Sigmoid colon (tissue), 7 donors: ENCODE results near the gene SPOCK1. TPM values are rescaled to one million over a fixed set of nuclear protein-coding genes. Genes with fewer than 3 reads are reported as not detected.
"Not testable (repeated sequence)": the region's sequence is repeated elsewhere in the genome, so short reads cannot be mapped to it uniquely, and the experiment has no call there.

ENCODE experiments used
- DNase-seq: peaks from one replicate; pipeline ENCODE4 v3.0.0-alpha.2; 2019
- H3K27ac ChIP-seq, 4 donors: fragments of 200-600 bp; sonication (generic); one replicate each; pipeline ENCODE4 v1.5.1; 2016 to 2019; ENCODE audit warnings: mild to moderate bottlenecking in 1 of 4
- H3K27me3 ChIP-seq, 3 donors: fragments of 200-600 bp; sonication (generic); one replicate each; pipeline ENCODE4 v1.5.1; 2019; ENCODE audit warnings: mild to moderate bottlenecking in 1 of 3
- H3K36me3 ChIP-seq, 4 donors: fragments of 200-600 bp; sonication (generic); one replicate each; pipeline ENCODE4 v1.5.1; 2016 to 2019
- H3K4me1 ChIP-seq, 4 donors: fragments of 200-600 bp; sonication (generic); one replicate each; pipeline ENCODE4 v1.5.1; 2017 to 2019
- H3K4me3 ChIP-seq, 4 donors: fragments of 200-600 bp; sonication (generic); one replicate each; pipeline ENCODE4 v1.5.1; 2017 to 2019; ENCODE audit warnings: mild to moderate bottlenecking in 2 of 4, moderate library complexity in 1 of 4
- H3K9me3 ChIP-seq, 4 donors: fragments of 200-600 bp in 3 of 4; sonication (generic) in 3 of 4; one replicate each; pipeline versions ENCODE4 v1.5.1 to v1.6.1; 2013 to 2019
- EP300 ChIP-seq, 4 donors: sonication (generic); formaldehyde crosslinking; IDR thresholded peaks; one replicate each; pipeline ENCODE4 v1.6.1; 2017; ENCODE audit warnings: antibody characterized with exemption in 4 of 4
- POLR2A ChIP-seq, 2 donors: fragments of 450-650 bp; IDR thresholded peaks; one replicate each; pipeline ENCODE4 v1.6.1; 2016; ENCODE audit warnings: antibody characterized with exemption in 2 of 2, mild to moderate bottlenecking in 2 of 2, moderate library complexity in 2 of 2
- POLR2AphosphoS5 ChIP-seq, 4 donors: sonication (generic); formaldehyde crosslinking; IDR thresholded peaks; one replicate each; pipeline ENCODE4 v1.6.1; 2017; ENCODE audit warnings: antibody characterized with exemption in 4 of 4
- WGBS, 2 donors: extraction: QIAGEN DNeasy Blood & Tissue Kit; methylation state at CpG; one replicate each; pipeline ENCODE4 v1.1.7; 2013; 5-methylcytosine and 5-hydroxymethylcytosine counted together
- intact Hi-C: fragments of 100-400 bp; cut with DNase I; formaldehyde crosslinking; loops from one replicate; pipeline ENCODE4 v1.15.1; 2023
- polyA plus RNA-seq, 3 donors: library from polyadenylated mRNA; stranded (reverse); fragments of 200-250 nt; gene quantifications; one replicate each; pipeline ENCODE4 v1.2.3, GENCODE V29; 2013
- total RNA-seq, 4 donors: library from RNA; depleted of rRNA; stranded (reverse); fragments of >200 nt; gene quantifications; one replicate each; pipeline ENCODE4 v1.1.0, GENCODE V29; 2016
- TF ChIP-seq, protein P1 (sequence below), 4 experiments: fragments of 450-650 bp in 3 of 4; fragments of 200-600 bp in 1 of 4; IDR thresholded peaks; one replicate each; pipeline ENCODE4 v1.5.1; 2016 to 2019; ENCODE audit warnings: antibody characterized with exemption in 4 of 4, mild to moderate bottlenecking in 3 of 4, moderate library complexity in 2 of 4
- donor health status: healthy with polysubstance abuse.
- donor health status: Bipolar disorder and iron deficiency.
- donor health status: healthy.

Gene SPOCK1
- total and polyA plus RNA-seq, 7 donors = 2.4 to 104 (median 33.4) TPM

DNA sequence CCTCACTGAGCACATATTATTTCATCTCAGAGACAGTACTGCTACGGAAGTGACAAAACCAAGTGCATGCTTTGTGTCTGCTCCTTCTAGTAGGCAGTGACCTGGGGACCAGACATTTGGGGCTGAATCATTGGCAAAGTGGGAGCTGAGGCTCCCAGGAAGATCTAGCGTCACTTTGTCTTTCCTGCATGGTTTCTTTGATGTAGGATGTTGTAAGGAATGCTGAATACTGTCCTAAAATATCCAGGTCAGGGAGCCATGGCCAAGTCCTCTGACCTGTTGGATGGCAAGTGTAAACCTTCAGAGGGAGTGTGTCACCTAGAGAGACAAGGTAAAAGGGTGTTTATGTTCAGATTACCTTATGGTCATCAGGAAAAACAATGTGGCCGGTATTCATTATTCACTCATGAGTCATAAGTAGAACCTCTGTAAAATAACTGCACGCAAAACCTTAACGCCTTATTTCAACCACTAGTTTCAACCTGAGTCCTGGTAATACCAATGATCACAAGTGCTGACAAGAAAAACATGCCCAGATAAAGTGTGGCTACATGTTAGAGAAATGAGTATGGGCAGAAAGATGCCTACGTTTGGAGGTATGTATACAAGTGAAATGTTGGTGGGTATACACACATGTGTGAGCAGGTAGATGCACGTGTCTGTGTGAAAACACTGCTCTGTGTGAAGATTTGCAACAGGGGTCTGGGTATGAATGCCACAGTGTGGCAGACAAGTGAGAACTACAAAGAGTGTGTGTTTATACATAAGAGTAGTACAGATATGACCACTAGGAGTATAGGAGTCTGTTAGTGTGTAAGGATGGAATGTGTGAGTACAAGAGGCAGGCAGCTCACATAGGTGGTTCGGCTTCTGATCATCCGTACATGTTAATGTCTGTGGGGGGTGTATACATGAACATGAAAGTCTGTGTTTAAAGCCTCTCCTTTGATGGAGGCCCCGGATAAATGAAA is 263.9 kb downstream of the SPOCK1 start:
- DNase-seq = no peak
- TF ChIP-seq EP300 (IDR thresholded peaks at IDR 0.05) (no peak), POLR2A (IDR thresholded peaks at IDR 0.05) (no peak), POLR2AphosphoS5 (IDR thresholded peaks at IDR 0.05) (no peak)
- TF ChIP-seq, protein P1, sequence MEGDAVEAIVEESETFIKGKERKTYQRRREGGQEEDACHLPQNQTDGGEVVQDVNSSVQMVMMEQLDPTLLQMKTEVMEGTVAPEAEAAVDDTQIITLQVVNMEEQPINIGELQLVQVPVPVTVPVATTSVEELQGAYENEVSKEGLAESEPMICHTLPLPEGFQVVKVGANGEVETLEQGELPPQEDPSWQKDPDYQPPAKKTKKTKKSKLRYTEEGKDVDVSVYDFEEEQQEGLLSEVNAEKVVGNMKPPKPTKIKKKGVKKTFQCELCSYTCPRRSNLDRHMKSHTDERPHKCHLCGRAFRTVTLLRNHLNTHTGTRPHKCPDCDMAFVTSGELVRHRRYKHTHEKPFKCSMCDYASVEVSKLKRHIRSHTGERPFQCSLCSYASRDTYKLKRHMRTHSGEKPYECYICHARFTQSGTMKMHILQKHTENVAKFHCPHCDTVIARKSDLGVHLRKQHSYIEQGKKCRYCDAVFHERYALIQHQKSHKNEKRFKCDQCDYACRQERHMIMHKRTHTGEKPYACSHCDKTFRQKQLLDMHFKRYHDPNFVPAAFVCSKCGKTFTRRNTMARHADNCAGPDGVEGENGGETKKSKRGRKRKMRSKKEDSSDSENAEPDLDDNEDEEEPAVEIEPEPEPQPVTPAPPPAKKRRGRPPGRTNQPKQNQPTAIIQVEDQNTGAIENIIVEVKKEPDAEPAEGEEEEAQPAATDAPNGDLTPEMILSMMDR (IDR thresholded peaks at IDR 0.05) = no peak
- Histone ChIP-seq H3K27me3 (no peaks in the 10 kb centered on the region), H3K9me3 (peaks cover 0 to 3% (median 0%) of the 10 kb centered on the region in 4 donors), H3K27ac (no peak overlapping the region), H3K4me3 (no peak overlapping the region), H3K36me3 (no peaks in the 10 kb centered on the region), H3K4me1 (no peaks in the 10 kb centered on the region)
- 84 to 87% methylated on average over 10 of the region's 10 CpGs for WGBS, 2 donors
- intact Hi-C loops = no loop called here

DNA sequence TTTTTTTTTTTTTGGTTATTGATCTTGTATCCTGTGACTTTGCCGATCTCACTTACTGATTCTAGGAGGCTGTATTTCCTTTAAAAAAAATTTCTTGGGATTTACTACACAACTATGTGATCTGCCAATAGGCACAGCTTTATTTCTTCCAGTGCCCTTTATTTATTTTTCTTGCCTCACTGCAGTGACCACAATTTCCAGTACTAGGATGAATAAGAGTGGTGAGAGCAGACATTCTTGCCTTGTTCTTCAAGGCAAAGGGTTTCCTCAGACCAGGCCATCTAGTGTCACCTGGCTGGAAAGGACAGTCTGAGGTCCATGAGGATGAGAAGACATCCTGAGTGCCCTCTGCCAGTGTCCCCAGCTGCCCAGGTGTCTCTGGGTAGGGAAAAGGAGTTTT is 265.4 kb downstream of the SPOCK1 start:
- TF ChIP-seq POLR2A (IDR thresholded peaks at IDR 0.05) = no peak
- TF ChIP-seq, protein P1 (IDR thresholded peaks at IDR 0.05) = no peak
- no peak for TF ChIP-seq POLR2AphosphoS5 (IDR thresholded peaks at IDR 0.05)
- TF ChIP-seq EP300 (IDR thresholded peaks at IDR 0.05) = no peak
- 95 to 97% methylated on average over 1 of the region's 1 CpG for WGBS, 2 donors
- H3K4me1 ChIP-seq = no peaks in the 10 kb centered on the region
- no peak overlapping the region for H3K27ac ChIP-seq
- DNase-seq = no peak
- intact Hi-C loops = no loop called here
- no peak overlapping the region for H3K4me3 ChIP-seq
- H3K9me3 ChIP-seq = no peaks in the 10 kb centered on the region
- no peaks in the 10 kb centered on the region for H3K27me3 ChIP-seq
- H3K36me3 ChIP-seq = no peaks in the 10 kb centered on the region

DNA sequence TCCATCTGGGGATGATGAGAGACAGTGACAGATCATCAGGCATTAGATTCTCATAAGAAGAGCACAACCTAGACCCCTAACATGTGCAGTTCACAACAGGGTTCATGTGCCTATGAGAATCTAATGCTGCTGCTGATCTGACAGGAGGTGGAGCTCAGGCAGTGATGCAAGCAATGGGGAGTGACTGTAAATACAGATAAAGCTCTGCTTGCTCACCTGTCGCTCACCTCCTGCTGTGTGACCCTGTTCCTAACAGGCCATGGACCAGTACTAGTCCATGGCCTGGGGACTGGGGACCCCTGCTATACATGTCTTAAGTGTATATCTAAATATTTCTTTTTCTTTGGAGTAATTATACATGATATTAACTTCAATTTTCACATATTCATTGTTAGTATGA is 265.8 kb downstream of the SPOCK1 start:
- DNase-seq, intact Hi-C loops: not testable (repeated sequence)
- 47 to 86% methylated on average over 1 of the region's 1 CpG for WGBS, 2 donors

DNA sequence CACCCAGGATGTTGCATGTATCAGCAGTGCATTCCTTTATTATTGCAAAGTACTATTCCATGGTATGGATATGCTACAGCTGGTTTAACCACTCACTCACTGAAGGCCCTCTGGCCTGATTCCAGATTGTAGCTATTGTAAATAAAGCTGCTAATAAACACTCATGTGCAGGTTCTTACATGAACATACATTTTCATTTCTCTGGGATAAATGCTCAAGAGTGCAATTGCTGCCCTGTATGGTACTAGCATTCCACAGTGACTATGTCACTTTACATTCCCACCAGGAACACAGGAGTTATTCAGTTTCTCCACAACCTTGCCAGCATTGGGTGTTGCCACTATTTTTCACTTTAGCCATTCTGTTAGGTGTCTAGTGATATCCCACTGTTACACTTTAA is 267.6 kb downstream of the SPOCK1 start:
- Histone ChIP-seq H3K4me1 (no peaks in the 10 kb centered on the region), H3K36me3 (no peaks in the 10 kb centered on the region), H3K27me3 (no peaks in the 10 kb centered on the region), H3K9me3 (no peaks in the 10 kb centered on the region), H3K27ac (no peak overlapping the region), H3K4me3 (no peak overlapping the region)
- DNase-seq = no peak
- TF ChIP-seq POLR2AphosphoS5 (IDR thresholded peaks at IDR 0.05) = no peak
- TF ChIP-seq POLR2A (IDR thresholded peaks at IDR 0.05) = no peak
- TF ChIP-seq, protein P1 (IDR thresholded peaks at IDR 0.05) = no peak
- TF ChIP-seq EP300 (IDR thresholded peaks at IDR 0.05) = no peak
- intact Hi-C loops = no loop called here

More for the DNA sequence above, 265.8 kb downstream of the SPOCK1 start:
- H3K4me3 ChIP-seq, H3K27ac ChIP-seq, H3K9me3 ChIP-seq, H3K27me3 ChIP-seq, H3K36me3 ChIP-seq, H3K4me1 ChIP-seq: not testable (repeated sequence)

DNA sequence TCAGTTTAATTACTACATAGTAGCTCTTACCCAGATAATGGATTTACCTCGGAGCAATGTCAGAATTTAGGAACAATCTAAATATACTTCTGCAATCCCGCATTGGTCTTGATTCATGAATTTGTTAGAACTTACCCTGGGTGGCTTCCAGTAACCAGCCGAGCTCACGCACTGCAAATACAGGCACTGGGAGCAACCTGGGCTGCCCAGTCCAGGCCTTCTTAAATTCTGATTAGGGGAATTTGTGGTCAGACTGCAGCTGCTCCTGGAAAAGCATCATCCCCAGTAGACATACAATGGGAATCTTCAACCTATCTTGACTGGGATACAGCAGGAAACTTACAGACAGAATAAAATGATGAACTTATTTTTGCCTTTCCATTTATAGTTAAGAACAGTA is 270.3 kb downstream of the SPOCK1 start:
- Histone ChIP-seq H3K9me3 (no peaks in the 10 kb centered on the region), H3K27me3 (no peaks in the 10 kb centered on the region), H3K4me3 (no peak overlapping the region), H3K4me1 (peaks cover 0 to 5% (median 0%) of the 10 kb centered on the region in 4 donors), H3K27ac (no peak overlapping the region), H3K36me3 (no peaks in the 10 kb centered on the region)
- 87 to 93% methylated on average over 4 of the region's 4 CpGs for WGBS, 2 donors
- TF ChIP-seq POLR2A (IDR thresholded peaks at IDR 0.05) = no peak
- no peak for TF ChIP-seq POLR2AphosphoS5 (IDR thresholded peaks at IDR 0.05)
- TF ChIP-seq EP300 (IDR thresholded peaks at IDR 0.05) = no peak
- TF ChIP-seq, protein P1 (IDR thresholded peaks at IDR 0.05) = no peak
- intact Hi-C loops = no loop called here
- DNase-seq = no peak
